HG03135 (cell line): ENCODE measurements around the gene CEP152.
"Not testable (repeated sequence)": the region's sequence is repeated elsewhere in the genome, so short reads cannot be mapped to it uniquely, and the experiment has no call there.

Experiments used
- ATAC-seq: cut with Tn5 transposase; IDR thresholded peaks from one replicate; pipeline ENCODE4 v1.9.1; 2021; ENCODE audit warnings: mild to moderate bottlenecking, moderate library complexity; ENCODE audit not compliant: unreplicated experiment

CEP152 gene

DNA sequence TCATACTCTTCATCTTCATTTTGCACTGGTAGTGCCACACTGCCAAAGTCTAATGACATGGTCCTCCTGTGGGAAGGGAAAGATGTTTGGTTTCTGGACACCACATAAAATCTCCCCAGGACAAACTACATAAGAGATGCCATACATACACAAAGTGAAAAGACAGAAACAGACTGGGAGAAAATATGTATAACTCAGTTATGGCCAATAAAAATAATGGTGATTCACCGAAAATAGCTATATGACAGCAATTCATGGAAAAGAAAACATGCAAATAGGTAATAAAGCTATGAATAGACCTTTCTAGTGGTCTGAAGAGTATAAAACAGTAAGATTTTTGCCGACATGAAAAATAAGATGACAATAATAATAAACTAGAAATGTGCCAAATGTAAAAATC, 5.3 kb downstream of the CEP152 start:
- ATAC-seq, result no peak

DNA sequence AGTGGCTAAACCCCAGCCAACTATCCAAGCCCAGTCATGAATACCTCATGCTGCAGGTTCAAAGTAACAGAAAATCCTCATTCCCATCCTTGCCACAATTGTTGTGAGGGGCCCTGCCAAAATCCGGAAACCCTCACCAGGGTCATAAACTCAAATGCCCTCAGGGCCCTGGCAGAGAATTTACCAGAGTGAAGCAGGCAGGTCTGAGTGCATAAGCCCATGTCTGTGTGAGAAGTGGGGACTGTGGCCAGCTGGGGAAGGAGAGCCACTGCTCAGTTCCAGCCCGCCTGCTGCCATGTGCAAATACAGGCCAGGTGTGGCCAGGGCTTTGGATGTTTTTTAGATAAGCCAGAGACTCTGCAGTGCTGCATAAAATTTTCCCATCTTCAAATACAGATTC, 7.0 kb downstream of the CEP152 start:
- no peak for ATAC-seq

DNA sequence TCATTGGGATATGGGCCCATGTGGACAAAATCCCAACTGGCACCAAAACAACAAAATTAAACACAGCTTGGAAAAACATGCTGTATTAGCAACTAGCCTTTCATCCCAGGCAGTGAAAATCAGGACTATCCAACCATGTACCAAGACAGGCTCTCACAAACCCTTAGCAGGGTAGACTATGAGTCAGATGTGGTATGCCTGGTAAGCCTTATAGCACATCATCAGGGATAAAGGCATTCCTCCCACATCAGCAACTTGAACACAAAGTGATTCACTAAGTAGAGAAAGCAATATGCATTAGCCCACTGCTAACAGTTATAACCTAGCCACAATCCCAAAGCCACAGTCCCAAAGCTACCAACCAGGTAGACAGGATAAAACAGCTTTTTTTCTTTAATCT, 8.0 kb downstream of the CEP152 start:
- no peak for ATAC-seq

DNA sequence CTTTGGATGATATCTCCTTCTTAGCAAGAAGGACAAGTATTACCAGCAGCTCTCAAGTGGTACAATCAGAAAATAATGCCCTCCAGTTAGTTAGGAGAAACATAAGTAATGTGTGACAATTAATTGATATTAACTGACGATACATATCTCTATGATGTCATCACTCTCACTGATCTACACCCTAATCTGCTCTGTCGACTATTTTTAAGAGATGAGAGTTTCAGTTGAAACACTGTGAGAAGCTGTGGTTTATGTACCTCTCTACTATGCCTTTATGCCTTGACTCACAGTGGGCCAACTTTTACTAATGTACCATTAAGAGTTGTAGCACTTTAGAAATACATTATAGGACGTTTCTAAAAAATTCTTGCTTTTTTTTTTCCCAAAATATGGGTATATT, 8.6 kb downstream of the CEP152 start:
- ATAC-seq, result no peak

DNA sequence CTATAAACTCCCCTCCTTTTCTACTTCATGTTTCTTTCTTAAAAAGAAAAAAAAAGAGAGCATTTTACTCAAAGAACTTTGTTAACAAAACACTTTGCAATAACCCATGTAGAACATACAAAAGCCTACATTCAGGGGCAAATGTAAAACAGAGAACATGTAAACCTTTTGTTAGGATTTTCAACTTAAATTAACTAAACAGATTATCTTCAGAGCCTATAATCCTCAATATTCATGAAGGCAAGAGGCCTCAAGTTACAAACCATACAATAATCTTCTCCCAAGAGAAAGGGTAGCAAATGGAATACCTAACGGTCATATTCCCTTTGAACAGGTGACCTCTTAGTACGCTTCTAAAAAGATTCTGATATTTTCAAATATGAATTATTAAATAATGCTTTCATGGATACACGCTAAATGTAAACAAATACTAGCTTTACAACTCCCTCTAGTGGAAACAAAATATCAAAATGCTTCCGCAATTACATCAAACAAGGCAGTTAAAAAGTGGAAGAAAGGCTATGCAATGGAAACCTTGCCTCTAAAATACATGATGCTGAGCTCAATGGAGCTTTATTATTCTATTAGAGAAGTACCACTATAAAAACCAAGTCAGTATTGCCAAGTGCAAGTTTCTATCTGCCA, 9.9 kb downstream of the CEP152 start:
- ATAC-seq, result no peak

DNA sequence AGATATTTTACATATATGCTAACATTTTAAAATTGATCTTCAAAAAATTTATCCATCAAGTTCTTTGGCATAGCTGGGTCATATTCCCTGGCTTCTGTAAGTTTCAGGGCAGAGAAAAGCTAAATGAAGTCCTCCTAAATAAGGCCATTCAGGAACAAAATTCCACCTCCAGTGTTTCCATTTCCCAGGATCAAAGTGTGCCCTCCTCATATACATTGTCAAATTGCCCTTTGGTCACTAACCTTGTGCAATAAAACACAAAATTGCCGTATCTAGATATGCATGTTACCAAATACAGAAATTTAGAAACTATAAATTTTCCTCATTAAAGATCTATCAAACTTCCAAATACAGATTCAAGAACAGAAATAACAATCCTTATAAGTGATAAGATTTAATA, 10.6 kb downstream of the CEP152 start:
- no peak for ATAC-seq

DNA sequence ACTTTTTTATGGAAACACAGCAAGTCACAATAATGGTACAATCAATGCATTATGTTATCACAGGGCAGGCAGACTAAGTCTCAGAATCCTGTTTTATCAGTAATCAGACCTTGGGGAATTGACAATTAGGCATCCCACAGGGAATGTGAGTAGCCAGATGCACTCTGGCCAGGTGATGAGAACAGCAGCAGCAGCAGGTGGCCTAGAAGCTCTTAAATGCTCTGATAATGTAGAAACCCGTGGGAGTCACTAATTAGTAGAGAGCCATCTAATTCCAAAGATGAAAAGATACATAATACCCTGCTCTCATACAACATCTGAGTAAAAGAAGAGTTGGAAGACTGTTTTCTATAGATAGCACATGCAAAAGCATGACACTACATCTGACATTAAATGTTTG, 12.6 kb downstream of the CEP152 start:
- no peak for ATAC-seq

DNA sequence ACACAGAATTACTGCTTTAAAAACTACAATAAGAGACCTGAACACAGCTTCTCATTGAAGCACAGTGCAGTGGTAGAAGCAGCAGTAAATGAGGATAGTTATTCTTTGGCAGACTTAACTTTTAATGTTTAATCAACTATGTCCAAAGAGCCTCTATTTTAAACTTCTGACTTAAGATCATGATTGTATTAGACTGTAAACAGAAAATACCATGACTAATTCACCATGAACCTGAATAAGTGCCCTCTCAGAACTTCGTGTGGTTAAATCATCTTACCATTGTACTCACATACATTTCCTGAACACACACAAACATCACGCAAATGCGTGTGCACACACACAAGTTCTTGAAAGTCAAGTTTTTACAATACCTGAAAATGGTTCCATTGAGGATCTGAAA, 13.9 kb downstream of the CEP152 start:
- peak; percentile 43 for ATAC-seq

DNA sequence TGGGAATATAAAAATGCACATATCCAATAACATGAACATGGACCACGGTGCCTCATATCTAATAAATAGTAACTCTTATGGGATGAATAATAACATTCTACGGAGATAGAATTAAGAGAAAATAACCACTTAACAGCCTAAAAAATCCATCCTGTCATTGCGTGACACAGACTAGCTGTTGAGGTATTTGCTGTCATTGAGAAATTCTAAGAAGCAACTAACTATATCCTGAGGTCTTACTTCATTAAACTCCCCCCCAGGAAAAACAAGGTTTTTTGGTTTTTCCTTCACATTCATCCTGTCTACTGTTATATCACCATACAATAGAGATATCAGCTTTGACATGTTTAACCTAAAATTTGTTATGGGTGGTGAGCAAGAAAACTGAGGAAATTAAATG, 14.3 kb downstream of the CEP152 start:
- ATAC-seq, result no peak

DNA sequence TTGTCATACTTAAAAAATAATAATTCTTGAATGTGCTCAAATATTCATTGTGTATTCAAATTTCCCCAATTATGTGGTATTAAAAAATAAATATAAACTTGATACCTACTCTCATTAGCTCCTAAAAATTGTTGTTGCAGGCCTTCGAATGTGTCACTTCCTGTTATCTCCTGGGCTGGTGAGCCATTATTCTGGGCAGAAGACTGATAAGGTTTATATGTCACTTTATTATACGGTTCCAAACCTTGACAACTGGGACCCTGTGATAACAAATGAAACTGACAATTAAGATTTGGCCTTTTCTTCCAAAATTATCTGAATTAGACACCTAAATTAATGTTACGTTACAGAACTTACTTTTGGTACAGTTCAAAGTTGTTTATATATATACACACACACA, 15.0 kb downstream of the CEP152 start:
- no peak for ATAC-seq

DNA sequence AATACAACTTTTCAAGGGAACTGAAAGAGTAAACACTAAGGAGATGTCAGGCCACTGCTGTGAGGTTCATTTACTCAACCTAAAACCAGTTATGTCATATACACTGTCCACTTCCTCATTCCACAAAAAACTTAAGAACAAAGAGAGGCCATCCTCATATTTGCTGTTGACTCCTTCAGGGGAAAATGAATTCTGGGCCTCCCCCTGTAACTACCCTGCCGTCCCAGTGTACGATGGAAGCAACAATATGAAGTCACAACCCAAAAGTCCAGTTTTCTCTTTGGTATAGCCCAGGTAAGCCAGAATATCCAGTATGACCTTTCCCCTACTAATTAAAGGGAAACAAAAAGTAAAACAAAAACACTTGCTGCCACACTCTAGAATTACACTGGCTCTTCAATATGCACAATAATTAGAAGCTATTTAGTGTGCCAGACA, 16.2 kb downstream of the CEP152 start:
- peak; percentile 94 for ATAC-seq

DNA sequence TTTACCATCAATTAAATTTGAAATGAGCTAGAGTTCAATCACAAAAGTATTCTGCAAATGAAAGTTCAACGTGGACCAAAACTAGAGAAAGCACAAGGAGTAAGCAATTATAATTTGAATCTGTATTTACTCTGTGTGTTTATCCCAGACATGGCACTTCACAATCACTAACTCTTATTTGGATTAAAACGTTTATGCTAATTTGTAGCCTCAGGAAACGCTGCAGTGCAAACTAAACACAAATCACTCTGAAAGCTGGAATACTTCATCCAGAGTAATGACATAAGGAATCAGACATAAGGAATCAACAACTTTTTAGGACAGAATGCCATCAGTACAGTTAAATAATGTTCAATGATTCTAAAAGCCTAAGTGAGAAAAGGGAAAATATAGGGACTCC, 18.5 kb downstream of the CEP152 start:
- no peak for ATAC-seq

DNA sequence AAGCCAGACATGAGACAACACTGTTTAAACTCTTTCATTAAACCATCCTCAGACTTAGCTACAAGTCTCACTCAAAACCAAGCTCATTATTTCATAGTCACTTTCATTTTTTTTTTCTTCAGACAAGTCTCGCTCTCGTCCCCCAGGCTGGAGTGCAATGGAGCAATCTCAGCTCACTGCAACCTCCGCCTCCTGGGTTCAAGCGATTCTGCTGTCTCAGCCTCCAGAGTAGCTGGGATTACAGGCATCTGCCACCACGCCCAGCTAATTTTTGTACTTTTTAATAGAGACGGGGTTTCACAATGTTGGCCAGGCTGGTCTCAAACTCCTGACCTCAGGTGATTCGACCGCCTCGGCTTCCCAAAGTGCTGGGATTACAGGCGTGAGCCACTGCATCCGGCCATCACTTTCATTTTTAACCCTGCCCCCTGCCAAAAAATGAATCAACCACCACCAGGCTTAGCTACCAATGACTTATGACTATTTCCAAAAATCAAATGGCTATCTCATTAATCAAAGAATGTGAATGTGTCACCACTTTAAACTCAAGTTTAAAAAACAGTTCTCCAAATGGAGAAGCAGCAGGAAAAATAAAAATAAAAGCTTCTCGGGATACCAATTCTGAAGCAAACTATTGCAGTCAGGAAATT, 20.3 kb downstream of the CEP152 start:
- ATAC-seq, result not testable (repeated sequence)

DNA sequence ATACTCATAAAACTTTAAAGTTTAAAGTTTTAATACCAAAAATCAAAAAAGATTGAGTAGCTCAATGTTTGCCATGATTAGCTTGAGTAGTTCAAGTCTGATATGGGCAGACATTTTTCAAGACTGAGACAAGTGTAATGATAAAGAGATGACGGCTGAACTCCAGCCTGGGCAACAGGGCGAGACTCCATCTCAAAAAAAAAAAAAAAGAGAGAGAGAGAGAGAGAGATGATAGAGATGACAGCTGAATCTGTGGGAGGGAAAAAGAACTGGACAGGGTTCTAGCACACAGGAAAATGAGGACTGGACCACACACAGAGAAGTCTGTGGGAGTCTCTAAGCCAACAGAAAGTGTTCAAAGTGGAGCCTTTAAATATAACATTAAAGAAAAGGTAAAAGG, 25.2 kb downstream of the CEP152 start:
- no peak for ATAC-seq

DNA sequence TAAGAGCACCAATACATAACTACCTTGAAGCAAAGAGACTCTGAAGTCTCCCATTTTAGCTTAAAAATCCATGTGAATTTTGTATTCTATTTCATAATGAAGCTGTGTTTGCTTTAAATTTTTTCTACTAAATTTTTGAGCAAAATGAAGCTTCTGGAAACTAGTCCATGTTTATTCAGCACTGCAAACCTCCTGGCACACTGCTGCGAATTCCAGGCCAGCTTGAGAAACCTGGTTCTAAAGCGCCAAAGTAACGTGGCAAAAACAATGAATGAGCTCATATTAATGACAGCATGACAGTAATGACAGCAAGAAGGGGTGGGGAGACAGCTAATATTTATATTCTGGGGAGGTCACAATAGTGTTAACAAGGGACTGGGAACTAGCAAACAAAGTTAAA, 25.7 kb downstream of the CEP152 start:
- no peak for ATAC-seq

DNA sequence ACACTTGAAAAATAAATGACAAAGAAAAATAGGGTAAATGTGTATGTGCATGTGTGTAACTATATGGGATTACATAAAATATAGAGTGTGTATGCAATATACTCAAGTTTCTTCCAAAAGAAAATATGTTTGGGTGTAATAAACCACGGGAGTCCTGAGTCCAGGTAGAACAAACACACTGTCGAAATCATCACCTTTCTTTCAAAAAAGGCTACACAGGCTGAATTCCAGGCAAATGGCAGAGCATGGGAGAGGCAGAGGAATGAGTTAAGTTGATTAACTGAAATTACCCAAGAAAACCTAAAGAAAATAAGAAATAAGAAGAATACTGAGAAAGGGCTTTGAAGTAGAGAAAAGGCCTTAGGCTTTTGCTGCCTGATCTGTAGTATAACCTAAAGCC, 26.1 kb downstream of the CEP152 start:
- no peak for ATAC-seq

DNA sequence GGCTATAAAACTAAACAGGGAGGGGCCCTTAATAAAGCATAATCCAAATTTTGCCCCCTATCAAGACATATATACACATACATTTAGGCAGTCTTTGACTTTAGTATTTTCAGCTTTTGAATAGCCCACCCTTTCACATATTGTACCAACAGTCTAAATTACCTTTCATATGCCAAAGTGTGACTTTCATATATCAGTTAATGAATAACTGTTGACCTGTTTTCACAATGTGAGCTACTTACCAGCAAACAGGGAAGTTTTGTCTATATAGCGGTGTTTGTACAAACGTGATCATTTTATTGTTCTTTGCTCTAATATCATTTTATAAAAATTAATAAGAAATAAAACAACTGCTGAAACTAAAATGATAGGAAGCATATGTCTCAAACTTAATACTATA, 28.0 kb downstream of the CEP152 start:
- no peak for ATAC-seq

DNA sequence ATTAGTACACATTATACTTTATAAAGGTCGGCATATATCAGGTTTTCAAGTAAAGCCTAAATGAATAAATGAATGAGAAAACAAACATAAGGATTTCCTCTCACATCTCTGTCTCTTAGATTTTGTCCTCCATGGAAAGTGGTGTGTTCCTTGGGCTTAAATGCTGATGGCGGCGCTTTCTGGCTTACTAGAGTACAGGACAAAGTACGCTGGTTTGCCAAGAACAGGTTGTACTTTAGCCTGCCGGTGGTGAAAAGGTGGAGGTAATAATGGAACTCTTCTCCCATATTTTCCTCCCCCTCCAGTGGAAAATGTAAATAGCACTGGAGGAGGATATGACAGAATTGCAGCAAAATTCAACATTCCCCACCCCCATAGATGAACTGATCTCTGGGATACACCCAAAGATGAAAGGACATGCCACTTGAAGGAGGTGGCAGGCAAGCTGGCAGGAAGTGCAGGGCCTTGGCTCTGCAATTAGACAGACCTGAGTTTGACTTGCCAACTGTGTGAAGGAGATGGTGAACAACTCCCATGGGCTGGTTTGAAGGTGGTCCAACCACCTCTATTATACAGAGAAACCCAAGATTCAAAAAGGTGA, 29.3 kb downstream of the CEP152 start:
- ATAC-seq, result no peak

DNA sequence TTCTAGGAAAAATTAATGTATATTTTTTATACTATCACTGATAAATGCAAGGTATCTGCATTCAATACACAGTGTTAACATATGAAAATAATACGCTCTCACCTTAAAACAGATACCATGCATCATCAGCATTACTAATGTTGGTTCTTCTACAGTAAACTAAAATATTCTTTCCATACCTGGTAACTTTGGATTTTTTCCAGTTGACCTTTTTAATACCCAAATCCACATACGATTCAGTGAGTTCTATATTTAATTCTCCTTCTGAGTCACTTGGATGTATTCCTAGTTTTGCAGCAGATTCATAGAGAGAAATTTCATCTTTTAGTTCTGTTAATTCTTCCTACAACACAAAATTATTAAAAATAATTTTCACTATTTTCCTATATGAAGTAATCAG, 29.9 kb downstream of the CEP152 start:
- no peak for ATAC-seq

DNA sequence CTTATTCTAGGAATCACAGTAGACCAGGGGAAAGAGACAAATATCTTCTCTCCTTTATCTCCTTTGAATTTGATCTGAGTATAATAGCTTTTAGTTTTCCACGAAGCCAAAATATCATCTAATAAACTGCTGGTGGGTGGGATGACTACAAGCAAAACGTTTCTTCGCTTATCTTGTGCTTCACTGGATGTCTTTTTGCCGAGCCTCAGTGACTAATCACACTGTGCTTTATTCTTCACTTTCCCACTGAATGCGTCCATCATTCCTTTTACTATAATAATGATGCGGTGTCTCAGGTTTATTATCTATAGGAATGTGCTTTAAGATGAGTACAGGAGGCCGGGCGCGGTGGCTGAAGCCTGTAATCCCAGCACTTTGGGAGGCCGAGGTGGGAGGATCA, 32.5 kb downstream of the CEP152 start:
- ATAC-seq, result no peak

DNA sequence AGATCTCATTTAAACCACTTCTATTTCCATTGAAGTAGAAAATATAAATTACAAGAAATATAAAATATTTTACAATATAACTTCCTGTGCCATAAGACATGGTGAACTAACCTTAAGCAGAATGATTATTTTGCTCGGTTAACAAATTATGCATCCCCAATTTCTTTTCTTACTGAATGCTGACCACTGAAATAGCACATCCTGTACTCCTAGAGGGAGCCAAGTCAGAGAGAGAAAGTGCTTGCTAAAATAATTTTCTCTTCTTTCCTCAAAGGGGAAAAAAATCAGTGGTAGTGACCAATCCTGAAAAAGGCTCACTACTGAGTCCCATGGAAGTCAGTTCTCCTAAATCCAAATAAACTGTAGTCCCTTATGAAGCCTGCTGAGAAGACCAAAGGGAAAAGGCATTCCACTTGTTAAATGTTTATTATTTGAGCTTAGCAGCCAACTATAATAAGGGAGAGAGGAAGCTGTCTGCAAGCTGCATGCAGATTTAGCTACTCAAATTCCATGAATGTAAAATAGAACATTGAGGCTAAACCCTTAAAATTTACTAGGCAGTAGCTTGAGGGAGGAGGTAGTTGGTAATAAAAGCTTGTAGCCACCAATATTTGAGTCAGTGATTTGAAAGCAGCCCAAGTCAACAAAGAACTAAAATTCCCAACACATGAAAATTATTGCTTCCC, 33.1 kb downstream of the CEP152 start:
- no peak for ATAC-seq

DNA sequence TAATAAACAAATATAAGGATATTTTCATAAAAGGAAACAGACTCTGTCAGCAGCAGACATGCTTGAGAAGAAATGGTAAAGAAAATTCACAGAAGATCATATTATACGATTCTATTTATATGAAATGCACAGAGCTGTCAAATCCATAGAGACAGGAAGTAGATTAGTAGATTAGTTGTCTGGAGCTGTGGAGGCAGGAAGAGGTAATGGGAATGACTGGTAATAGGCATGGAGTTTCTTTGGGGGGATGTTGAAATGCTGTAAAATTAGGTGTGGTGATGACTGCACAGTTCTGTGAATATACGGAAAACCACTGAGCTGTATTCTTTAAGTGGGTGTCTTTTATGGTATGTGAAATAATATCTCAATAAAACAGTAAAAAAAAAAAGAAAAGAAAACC, 35.3 kb downstream of the CEP152 start:
- no peak for ATAC-seq
